ENCODE measurements around the gene RRP15.

The RRP15 gene

GRCh38 chr1:218380125-218380977 lies 95.3 kb downstream of the RRP15 start:
- TF ChIP-seq EZH2 (IDR thresholded peaks at IDR 0.05; ENCODE audit: borderline replicate concordance, low read length): no peak
- TF ChIP-seq CTCF (IDR thresholded peaks at IDR 0.05; ENCODE audit: low read length): no peak
- no peaks in the 10 kb centered on the region for H3K27me3 ChIP-seq (ENCODE audit: insufficient read depth, low read length)
- no peaks in the 10 kb centered on the region for H4K20me1 ChIP-seq (ENCODE audit: insufficient read depth, low read length)
- no peaks in the 10 kb centered on the region for H3K4me1 ChIP-seq (ENCODE audit: insufficient read depth, low read length, severe bottlenecking)
- H3K36me3 ChIP-seq (ENCODE audit: insufficient read depth, low read length): no peaks in the 10 kb centered on the region
- no peaks in the 10 kb centered on the region for H3F3A ChIP-seq (ENCODE audit: insufficient read depth, low read length)
- H3K4me3 ChIP-seq (ENCODE audit: low read depth, low read length, poor library complexity, severe bottlenecking): no peak overlapping the region
- no peaks in the 10 kb centered on the region for H3K79me2 ChIP-seq (ENCODE audit: insufficient read depth, low read length)
- no peak overlapping the region for H3K4me2 ChIP-seq (ENCODE audit: low read length)
- H3K9ac ChIP-seq (ENCODE audit: low read length): no peak overlapping the region
- no peak overlapping the region for H3K27ac ChIP-seq (ENCODE audit: low read depth, low read length, poor library complexity, severe bottlenecking)
- no peaks in the 10 kb centered on the region for H3K9me2 ChIP-seq (ENCODE audit: low read depth, low read length)
- no peaks in the 10 kb centered on the region for H3K9me3 ChIP-seq (ENCODE audit: low read length)
- H2AFZ ChIP-seq (ENCODE audit: low read length): no peak overlapping the region

- no peaks in the 10 kb centered on the region for H3F3A ChIP-seq (ENCODE audit: insufficient read depth, low read length)
- no peaks in the 10 kb centered on the region for H3K79me2 ChIP-seq (ENCODE audit: insufficient read depth, low read length)
- no peaks in the 10 kb centered on the region for H4K20me1 ChIP-seq (ENCODE audit: insufficient read depth, low read length)
- H3K9ac ChIP-seq (ENCODE audit: low read length): no peak overlapping the region
- H3K9me2 ChIP-seq (ENCODE audit: low read depth, low read length): no peaks in the 10 kb centered on the region
- H3K9me3 ChIP-seq (ENCODE audit: low read length): no peaks in the 10 kb centered on the region
- no peaks in the 10 kb centered on the region for H3K4me1 ChIP-seq (ENCODE audit: insufficient read depth, low read length, severe bottlenecking)
- TF ChIP-seq EZH2 (IDR thresholded peaks at IDR 0.05; ENCODE audit: borderline replicate concordance, low read length) (no peak), CTCF (IDR thresholded peaks at IDR 0.05; ENCODE audit: low read length) (no peak)
- H3K4me2 ChIP-seq (ENCODE audit: low read length): no peak overlapping the region
- no peaks in the 10 kb centered on the region for H3K27me3 ChIP-seq (ENCODE audit: insufficient read depth, low read length)
- no peak overlapping the region for H2AFZ ChIP-seq (ENCODE audit: low read length)
- H3K36me3 ChIP-seq (ENCODE audit: insufficient read depth, low read length): no peaks in the 10 kb centered on the region
- H3K4me3 ChIP-seq (ENCODE audit: low read depth, low read length, poor library complexity, severe bottlenecking): no peak overlapping the region
- no peak overlapping the region for H3K27ac ChIP-seq (ENCODE audit: low read depth, low read length, poor library complexity, severe bottlenecking)
Observed at GRCh38 chr1:218382261-218382660, 97.2 kb downstream of the RRP15 start.

- Histone ChIP-seq H4K20me1 (ENCODE audit: insufficient read depth, low read length) (no peaks in the 10 kb centered on the region), H3K4me2 (ENCODE audit: low read length) (no peak overlapping the region), H3K4me1 (ENCODE audit: insufficient read depth, low read length, severe bottlenecking) (no peaks in the 10 kb centered on the region), H3K27ac (ENCODE audit: low read depth, low read length, poor library complexity, severe bottlenecking) (no peak overlapping the region), H3K79me2 (ENCODE audit: insufficient read depth, low read length) (no peaks in the 10 kb centered on the region), H2AFZ (ENCODE audit: low read length) (no peak overlapping the region), H3K4me3 (ENCODE audit: low read depth, low read length, poor library complexity, severe bottlenecking) (no peak overlapping the region), H3K9me2 (ENCODE audit: low read depth, low read length) (no peaks in the 10 kb centered on the region), H3F3A (ENCODE audit: insufficient read depth, low read length) (no peaks in the 10 kb centered on the region), H3K9ac (ENCODE audit: low read length) (no peak overlapping the region), H3K27me3 (ENCODE audit: insufficient read depth, low read length) (no peaks in the 10 kb centered on the region), H3K9me3 (ENCODE audit: low read length) (no peaks in the 10 kb centered on the region), H3K36me3 (ENCODE audit: insufficient read depth, low read length) (no peaks in the 10 kb centered on the region)
- no peak for TF ChIP-seq CTCF (IDR thresholded peaks at IDR 0.05; ENCODE audit: low read length)
- no peak for TF ChIP-seq EZH2 (IDR thresholded peaks at IDR 0.05; ENCODE audit: borderline replicate concordance, low read length)
Observed at GRCh38 chr1:218383051-218383450, 98.0 kb downstream of the RRP15 start.
